ENCODE data around the gene PCDHA9. TPM values are rescaled to one million over a fixed set of nuclear protein-coding genes. Genes with fewer than 3 reads are reported as not detected.

PCDHA9 gene
- total RNA-seq, 4 donors from 2014 or later, result 0.26 to 1.2 (median 0.64) TPM

DNA sequence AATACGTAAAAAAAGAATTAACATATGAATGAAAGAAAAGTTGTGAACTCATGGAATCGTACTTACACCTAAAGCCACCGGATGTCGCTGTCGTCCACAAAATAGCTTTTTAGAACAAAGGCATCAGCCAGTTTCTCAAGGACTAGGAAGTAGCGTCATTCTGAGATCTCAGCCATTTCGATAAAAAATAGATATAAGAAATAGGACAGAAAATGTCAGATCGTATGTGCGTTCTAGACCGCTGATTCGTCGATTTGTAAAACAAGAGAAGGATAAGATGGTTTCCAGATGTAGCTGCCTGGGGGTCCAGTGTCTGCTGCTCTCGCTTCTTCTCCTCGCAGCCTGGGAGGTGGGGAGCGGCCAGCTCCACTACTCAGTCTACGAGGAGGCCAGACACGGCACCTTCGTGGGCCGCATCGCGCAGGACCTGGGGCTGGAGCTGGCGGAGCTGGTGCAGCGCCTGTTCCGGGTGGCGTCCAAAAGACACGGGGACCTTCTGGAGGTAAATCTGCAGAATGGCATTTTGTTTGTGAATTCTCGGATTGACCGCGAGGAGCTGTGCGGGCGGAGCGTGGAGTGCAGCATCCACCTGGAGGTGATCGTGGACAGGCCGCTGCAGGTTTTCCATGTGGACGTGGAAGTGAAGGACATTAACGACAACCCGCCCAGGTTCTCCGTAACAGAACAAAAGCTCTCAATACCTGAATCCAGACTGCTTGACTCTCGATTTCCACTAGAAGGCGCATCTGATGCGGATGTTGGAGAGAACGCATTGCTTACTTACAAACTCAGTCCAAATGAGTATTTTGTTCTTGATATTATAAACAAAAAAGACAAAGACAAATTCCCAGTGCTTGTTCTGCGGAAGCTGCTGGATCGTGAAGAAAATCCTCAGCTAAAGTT is 7.8 kb downstream of the PCDHA9 start, which contains the start of gene PCDHA10:
TSS of gene PCDHA10 (plus strand) at position 126 of the 903 bp plus-strand sequence. CDS start at position 278, 152 bp downstream.
- Histone ChIP-seq H3K36me3 (no peaks in the 10 kb centered on the region), H3K4me3 (peak within 1 kb of the TSS; percentile 11 to 28), H3K27me3 (no peaks in the 10 kb centered on the region), H3K27ac (peak within 1 kb of the TSS; percentile 33 to 43), H3K4me1 (no peaks in the 10 kb centered on the region), H3K9me3 (no peaks in the 10 kb centered on the region)
- TF ChIP-seq, protein P1, sequence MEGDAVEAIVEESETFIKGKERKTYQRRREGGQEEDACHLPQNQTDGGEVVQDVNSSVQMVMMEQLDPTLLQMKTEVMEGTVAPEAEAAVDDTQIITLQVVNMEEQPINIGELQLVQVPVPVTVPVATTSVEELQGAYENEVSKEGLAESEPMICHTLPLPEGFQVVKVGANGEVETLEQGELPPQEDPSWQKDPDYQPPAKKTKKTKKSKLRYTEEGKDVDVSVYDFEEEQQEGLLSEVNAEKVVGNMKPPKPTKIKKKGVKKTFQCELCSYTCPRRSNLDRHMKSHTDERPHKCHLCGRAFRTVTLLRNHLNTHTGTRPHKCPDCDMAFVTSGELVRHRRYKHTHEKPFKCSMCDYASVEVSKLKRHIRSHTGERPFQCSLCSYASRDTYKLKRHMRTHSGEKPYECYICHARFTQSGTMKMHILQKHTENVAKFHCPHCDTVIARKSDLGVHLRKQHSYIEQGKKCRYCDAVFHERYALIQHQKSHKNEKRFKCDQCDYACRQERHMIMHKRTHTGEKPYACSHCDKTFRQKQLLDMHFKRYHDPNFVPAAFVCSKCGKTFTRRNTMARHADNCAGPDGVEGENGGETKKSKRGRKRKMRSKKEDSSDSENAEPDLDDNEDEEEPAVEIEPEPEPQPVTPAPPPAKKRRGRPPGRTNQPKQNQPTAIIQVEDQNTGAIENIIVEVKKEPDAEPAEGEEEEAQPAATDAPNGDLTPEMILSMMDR (IDR thresholded peaks at IDR 0.05), result peak; percentile 24 to 37 (median 30)
- no peak for TF ChIP-seq POLR2A (IDR thresholded peaks at IDR 0.05)
- intact Hi-C loops (cut with DNase I; ENCODE audit: low total_unique reads), result no loop called here
- DNase-seq, result no peak

DNA sequence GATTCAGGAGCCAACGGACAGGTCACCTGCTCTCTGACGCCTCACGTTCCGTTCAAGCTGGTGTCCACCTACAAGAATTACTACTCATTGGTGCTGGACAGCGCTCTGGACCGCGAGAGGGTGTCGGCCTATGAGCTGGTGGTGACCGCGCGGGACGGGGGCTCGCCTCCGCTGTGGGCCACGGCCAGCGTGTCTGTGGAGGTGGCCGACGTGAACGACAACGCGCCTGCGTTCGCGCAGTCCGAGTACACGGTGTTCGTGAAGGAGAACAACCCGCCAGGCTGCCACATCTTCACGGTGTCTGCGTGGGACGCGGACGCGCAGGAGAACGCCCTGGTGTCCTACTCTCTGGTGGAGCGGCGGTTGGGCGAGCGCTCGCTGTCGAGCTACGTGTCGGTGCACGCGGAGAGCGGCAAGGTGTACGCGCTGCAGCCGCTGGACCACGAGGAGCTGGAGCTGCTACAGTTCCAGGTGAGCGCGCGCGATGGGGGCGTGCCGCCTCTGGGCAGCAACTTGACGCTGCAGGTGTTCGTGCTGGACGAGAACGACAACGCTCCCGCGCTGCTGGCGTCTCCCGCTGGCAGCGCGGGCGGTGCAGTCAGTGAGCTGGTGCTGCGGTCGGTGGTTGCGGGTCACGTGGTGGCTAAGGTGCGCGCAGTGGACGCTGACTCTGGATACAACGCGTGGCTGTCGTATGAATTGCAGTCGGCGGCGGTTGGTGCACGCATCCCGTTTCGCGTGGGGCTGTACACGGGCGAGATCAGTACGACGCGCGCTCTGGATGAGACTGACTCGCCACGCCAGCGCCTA is 9.2 kb downstream of the PCDHA9 start:
- no peak for DNase-seq
- intact Hi-C loops (cut with DNase I; ENCODE audit: low total_unique reads), result no loop called here
- H3K27ac ChIP-seq, result no peak overlapping the region
- no peaks in the 10 kb centered on the region for H3K9me3 ChIP-seq
- no peaks in the 10 kb centered on the region for H3K27me3 ChIP-seq
- no peaks in the 10 kb centered on the region for H3K4me1 ChIP-seq
- no peaks in the 10 kb centered on the region for H3K36me3 ChIP-seq
- no peak overlapping the region for H3K4me3 ChIP-seq
- TF ChIP-seq, protein P1 (IDR thresholded peaks at IDR 0.05), result no peak
- no peak for TF ChIP-seq POLR2A (IDR thresholded peaks at IDR 0.05)

DNA sequence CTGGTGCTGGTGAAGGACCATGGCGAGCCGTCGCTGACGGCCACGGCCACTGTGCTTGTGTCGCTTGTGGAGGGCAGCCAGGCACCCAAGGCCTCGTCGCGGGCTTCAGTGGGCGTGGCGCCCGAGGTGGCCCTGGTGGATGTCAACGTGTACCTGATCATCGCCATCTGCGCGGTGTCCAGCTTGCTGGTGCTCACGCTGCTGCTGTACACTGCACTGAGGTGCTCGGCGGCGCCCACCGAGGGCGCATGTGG is 9.7 kb downstream of the PCDHA9 start:
- TF ChIP-seq, protein P1 (IDR thresholded peaks at IDR 0.05), result no peak
- no peak for TF ChIP-seq POLR2A (IDR thresholded peaks at IDR 0.05)
- Histone ChIP-seq H3K36me3 (no peaks in the 10 kb centered on the region), H3K9me3 (peaks cover 0 to 4% of the 10 kb centered on the region in 2 donors), H3K27me3 (no peaks in the 10 kb centered on the region), H3K27ac (no peak overlapping the region), H3K4me3 (no peak overlapping the region), H3K4me1 (no peaks in the 10 kb centered on the region)
- intact Hi-C loops (cut with DNase I; ENCODE audit: low total_unique reads), result no loop called here
- no peak for DNase-seq

DNA sequence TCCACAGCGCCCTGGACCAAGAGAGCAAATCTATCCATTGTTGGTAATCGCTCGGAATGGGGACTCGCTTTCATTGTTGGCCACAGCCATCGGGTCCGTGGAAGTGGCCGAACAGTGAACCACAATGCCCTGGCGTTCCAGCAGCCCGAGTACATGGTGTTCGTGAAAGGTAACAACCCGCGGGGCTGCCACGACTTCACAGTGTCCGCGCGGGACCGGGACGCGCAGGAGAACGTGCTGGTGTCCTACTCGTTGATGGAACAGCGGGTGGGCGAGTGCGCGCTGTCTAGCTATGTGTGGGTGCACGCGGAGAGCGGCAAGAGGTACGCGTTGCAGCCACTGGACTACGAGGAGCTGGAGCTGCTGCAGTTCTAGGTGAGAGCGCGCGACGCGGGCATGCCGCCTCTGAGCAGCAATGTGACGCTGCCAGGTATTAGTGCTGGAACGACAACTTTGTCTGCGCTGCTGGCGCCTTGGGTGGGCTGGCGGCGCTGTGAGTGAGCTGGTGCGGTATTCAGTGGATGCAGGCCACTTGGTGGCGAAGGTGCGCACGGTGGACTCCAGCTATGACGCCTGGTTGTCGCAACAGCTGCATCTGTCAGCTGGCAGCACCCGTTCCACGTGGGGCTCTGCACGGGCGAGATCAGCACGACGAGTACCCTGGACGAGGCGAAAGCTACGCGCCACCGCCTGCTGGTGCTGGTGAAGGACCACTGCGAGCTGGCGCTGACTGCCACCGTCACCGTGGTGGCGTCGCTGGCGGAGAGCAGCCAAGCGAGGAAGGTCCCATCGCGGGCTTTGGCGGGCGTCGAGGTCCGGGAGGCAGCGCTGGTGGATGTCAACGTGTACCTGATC is 14.5 kb downstream of the PCDHA9 start:
- DNase-seq, result no peak
- no peaks in the 10 kb centered on the region for H3K27me3 ChIP-seq
- H3K36me3 ChIP-seq, result no peaks in the 10 kb centered on the region
- intact Hi-C loops (cut with DNase I; ENCODE audit: low total_unique reads), result no loop called here
- peaks cover 0 to 11% of the 10 kb centered on the region in 2 donors for H3K9me3 ChIP-seq
- H3K27ac ChIP-seq, result no peak overlapping the region
- H3K4me1 ChIP-seq, result no peaks in the 10 kb centered on the region
- H3K4me3 ChIP-seq, result no peak overlapping the region
- no peak for TF ChIP-seq POLR2A (IDR thresholded peaks at IDR 0.05)
- TF ChIP-seq, protein P1 (IDR thresholded peaks at IDR 0.05), result no peak
